Activated T-helper 2 cell treated with anti-CD3 and anti-CD28 coated beads, Interferon-gamma antibody, Interleukin-2, Interleukin-4, amounts not matched to agents 10 μg/mL and 5 μg/mL and 100 μg/mL, durations not matched to agents 14 hours and 24 hours and 36 hours (primary cell): ENCODE results near the gene MKI67. TPM values are rescaled to one million over a fixed set of nuclear protein-coding genes. Genes with fewer than 3 reads are reported as not detected.

Experiments used
- DNase-seq: peaks from one replicate; pipeline ENCODE4 v3.0.0; 2021; ENCODE audit warnings: low spot score
- H3K27ac Mint-ChIP-seq: one replicate; pipeline ENCODE4 v1.8.0; 2021; ENCODE audit warnings: mixed read lengths
- H3K27me3 Mint-ChIP-seq: one replicate; pipeline ENCODE4 v1.8.0; 2021; ENCODE audit warnings: low read depth, mixed read lengths
- H3K36me3 Mint-ChIP-seq: one replicate; pipeline ENCODE4 v1.8.0; 2021; ENCODE audit warnings: low read depth, mixed read lengths
- H3K4me1 Mint-ChIP-seq: one replicate; pipeline ENCODE4 v1.8.0; 2021; ENCODE audit warnings: low read depth, mixed read lengths
- H3K4me3 Mint-ChIP-seq: one replicate; pipeline ENCODE4 v1.8.0; 2021; ENCODE audit warnings: low read depth, mild to moderate bottlenecking, moderate library complexity, mixed read lengths
- H3K9me3 Mint-ChIP-seq: one replicate; pipeline ENCODE4 v1.8.0; 2021; ENCODE audit warnings: mixed read lengths
- intact Hi-C: fragments of 100-400 bp; cut with micrococcal nuclease; formaldehyde crosslinking; loops from one replicate; pipeline ENCODE4 v1.15.1; 2023
- total RNA-seq: library from RNA; stranded (reverse); gene quantifications from 2 replicates; pipeline ENCODE4 v1.2.3, GENCODE V29; 2022

MKI67 gene
- total RNA-seq, 1 donor from 2014 or later = 163 TPM

DNA sequence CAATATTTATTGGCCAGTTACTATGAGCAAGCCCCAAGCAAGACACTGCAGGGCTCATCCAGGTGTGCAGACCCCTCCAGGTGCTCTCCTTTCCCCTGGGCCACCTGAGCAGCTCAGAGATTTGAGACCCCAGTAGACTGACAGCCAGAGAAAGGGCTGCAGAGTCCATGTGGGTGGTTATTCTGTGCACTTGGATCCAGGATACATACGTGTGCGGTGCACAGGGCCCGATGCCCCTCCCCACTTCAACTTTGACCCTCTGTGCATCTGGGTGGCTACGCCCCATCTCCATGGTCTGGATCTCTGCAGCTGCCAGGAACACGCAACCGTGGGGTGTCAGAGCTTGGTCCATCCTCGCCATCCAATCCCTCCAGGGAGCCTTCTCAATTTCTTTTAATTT lies 72.9 kb downstream of the MKI67 start:
- intact Hi-C loops = no loop called here

DNA sequence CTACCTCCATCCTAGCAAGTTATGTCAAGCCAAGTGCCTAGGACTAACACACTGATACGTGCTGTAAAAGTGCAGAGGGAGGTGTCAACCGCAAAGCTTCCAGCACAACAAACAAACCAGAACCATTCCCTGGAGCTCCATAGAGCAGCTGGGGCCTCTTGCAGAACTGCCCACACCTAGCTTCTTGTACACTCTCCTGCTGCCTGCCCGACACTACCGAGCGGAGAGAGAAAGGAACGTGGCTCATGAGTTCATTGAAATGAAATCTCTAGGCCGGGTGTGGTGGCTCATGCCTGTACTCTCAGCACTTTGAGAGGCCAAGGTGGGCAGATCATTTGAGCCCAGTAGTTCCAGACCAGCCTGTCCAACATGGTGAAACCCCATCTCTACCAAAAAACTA lies 73.5 kb downstream of the MKI67 start:
- intact Hi-C loops = no loop called here
- no peak overlapping the region for H3K4me3 Mint-ChIP-seq
- H3K9me3 Mint-ChIP-seq = no peaks in the 10 kb centered on the region
- peaks cover 71% of the 10 kb centered on the region for H3K36me3 Mint-ChIP-seq
- no peak overlapping the region for H3K27ac Mint-ChIP-seq
- no peak for DNase-seq
- no peaks in the 10 kb centered on the region for H3K27me3 Mint-ChIP-seq
- peaks cover 30% of the 10 kb centered on the region for H3K4me1 Mint-ChIP-seq

More for the DNA sequence above, 72.9 kb downstream of the MKI67 start:
- Mint-ChIP-seq H3K27ac (no peak overlapping the region), H3K9me3 (no peaks in the 10 kb centered on the region), H3K4me3 (no peak overlapping the region), H3K27me3 (no peaks in the 10 kb centered on the region), H3K36me3 (peaks cover 74% of the 10 kb centered on the region), H3K4me1 (peaks cover 24% of the 10 kb centered on the region)
- no peak for DNase-seq

DNA sequence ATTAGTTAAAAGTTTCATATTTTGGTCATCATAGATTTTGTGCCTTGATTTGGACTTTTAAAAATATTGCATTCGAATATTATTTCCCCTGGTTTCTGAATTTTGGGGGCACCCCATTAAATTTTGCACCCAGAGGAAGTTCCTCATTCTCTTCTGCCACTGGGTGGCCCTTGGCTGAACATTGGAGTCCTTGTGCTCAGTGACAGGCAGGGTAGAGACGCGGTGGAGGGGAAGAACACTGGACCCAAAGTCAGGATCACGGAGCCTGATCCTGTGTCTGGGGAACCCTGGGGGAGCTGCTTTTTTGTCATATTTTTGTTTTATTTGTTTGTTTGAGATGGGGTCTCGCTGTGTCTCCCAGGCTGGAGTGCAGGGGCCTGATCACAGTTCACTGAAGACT lies 74.7 kb downstream of the MKI67 start:
- no peaks in the 10 kb centered on the region for H3K27me3 Mint-ChIP-seq
- H3K36me3 Mint-ChIP-seq = peaks cover 64% of the 10 kb centered on the region
- H3K4me1 Mint-ChIP-seq = peaks cover 37% of the 10 kb centered on the region
- H3K27ac Mint-ChIP-seq = no peak overlapping the region
- intact Hi-C loops = no loop called here
- H3K9me3 Mint-ChIP-seq = no peaks in the 10 kb centered on the region
- no peak for DNase-seq
- no peak overlapping the region for H3K4me3 Mint-ChIP-seq

- intact Hi-C loops = no loop called here
- H3K36me3 Mint-ChIP-seq = peaks cover 58% of the 10 kb centered on the region
- H3K4me1 Mint-ChIP-seq = peaks cover 41% of the 10 kb centered on the region
- no peak for DNase-seq
- H3K27ac Mint-ChIP-seq = no peak overlapping the region
- no peaks in the 10 kb centered on the region for H3K9me3 Mint-ChIP-seq
- no peaks in the 10 kb centered on the region for H3K27me3 Mint-ChIP-seq
- H3K4me3 Mint-ChIP-seq = no peak overlapping the region
Measured at GRCh38 chr10:128050936-128051335, 75.3 kb downstream of the MKI67 start.

DNA sequence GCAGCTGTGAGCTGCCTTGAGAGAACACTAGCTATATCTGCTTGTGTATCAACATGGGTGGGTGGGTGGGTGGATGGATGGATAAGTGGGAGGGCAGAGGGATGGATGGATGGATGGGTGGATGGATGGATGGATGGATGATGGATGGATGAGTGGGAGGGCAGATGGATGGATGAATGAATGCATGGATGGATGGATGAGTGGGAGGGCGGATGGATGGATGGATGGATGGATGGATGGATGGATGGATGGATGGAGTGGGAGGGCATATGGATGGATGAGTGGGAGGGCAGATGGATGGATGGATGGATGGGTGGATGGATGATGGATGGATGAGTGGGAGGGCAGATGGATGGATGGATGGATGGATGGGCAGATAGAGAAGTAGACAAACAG lies 76.1 kb downstream of the MKI67 start:
- Mint-ChIP-seq H3K9me3 (no peaks in the 10 kb centered on the region), H3K36me3 (peaks cover 50% of the 10 kb centered on the region), H3K4me3 (no peak overlapping the region), H3K4me1 (peaks cover 43% of the 10 kb centered on the region), H3K27me3 (no peaks in the 10 kb centered on the region), H3K27ac (no peak overlapping the region)
- intact Hi-C loops = no loop called here
- DNase-seq = no peak

DNA sequence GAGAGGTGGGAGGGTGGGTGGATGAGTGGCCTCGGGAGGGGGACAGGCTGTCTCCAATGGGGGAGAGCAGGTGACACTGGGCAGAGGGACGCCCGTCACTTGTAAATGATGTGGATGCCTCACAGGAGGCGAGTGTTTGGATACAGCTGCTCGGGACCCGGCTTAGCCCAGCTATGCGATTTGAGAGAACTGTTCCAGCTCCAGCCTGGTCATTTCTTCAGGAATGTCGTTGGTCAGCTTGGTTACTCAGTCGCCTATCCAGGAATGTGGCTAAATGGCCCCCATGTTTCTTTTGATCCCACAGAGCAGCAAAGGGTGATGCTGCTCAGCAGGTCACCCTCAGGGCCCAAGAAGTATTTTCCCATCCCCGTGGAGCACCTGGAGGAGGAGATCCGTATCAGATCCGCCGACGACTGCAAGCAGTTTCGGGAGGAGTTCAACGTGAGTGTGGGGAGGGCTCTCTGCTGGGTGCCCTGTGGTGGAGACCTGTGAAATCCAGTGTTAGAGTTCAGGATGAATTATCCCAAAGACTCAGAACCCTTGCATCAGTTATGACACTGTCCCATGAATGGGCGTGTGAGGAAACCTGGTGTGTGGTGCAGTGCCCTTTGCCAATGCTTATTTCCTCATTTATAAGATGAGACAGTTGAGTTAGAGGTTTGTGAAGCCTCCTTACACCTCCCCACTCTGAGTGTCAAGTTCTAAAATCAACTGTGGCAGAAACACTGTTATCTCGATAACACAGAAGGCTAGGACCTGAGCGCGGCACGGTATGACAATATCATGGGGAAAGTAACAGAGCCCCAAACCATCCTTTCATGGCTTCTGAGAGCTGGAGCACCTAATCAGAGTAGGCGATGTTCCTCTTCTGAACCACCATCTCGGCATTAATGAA lies 76.8 kb downstream of the MKI67 start:
- no peaks in the 10 kb centered on the region for H3K27me3 Mint-ChIP-seq
- H3K27ac Mint-ChIP-seq = no peak overlapping the region
- H3K9me3 Mint-ChIP-seq = no peaks in the 10 kb centered on the region
- H3K4me1 Mint-ChIP-seq = peaks cover 43% of the 10 kb centered on the region
- DNase-seq = no peak
- H3K36me3 Mint-ChIP-seq = peaks cover 45% of the 10 kb centered on the region
- peak overlapping the region; percentile 82 for H3K4me3 Mint-ChIP-seq
- intact Hi-C loops = loop anchor here (5.0 kb wide), 1 partner anchor 78 kb away; the partner anchor contains the start of gene MKI67

- Mint-ChIP-seq H3K27ac (peak overlapping the region; percentile 88), H3K4me3 (peak overlapping the region; percentile 82), H3K9me3 (no peaks in the 10 kb centered on the region), H3K4me1 (peaks cover 43% of the 10 kb centered on the region), H3K36me3 (peaks cover 42% of the 10 kb centered on the region), H3K27me3 (no peaks in the 10 kb centered on the region)
- intact Hi-C loops = loop anchor here (1.0 to 5.0 kb wide), 3 partner anchors 15 to 78 kb away; partner anchors contain the start of gene MKI67
- DNase-seq = no peak
Measured at GRCh38 chr10:128048819-128049210, 77.4 kb downstream of the MKI67 start.

DNA sequence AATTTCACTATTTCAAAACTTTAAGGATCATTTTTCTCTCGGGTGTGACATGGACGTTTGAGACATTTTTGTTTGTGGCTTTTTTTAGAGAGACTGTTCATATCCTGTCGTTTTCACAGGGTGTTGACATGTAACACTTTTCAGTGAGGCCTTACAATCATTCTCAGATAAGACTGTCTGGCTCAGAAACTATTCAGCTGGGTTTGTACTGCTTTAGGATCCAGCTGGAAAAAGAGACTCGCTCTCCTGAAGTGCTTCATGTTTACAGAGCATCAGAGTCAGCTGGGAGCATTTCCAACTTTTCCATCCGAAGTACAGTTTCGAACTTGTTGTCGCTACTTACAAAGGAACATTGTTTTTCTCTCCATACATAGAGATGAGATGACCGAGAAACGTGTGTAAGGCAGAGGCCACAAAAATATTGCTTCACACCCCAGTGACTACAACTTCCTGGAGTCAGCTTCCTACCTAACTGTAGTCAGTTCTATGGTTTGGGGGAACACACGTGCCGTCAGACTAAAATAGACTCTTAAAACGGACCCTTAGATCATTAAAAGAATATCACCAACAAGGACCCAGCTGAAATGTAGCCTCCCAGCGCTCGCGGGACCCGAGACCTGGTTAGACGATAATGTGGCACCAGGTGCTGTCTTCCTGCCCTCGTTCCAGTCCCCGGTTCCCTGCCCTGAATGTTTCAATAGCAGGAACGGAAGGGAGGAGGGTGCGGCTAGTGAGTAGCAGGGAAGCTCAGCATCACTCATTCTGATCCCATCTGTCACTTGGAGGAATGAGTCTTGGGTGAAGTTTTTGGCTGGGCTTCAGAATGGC lies 78.0 kb downstream of the MKI67 start:
- peaks cover 41% of the 10 kb centered on the region for H3K36me3 Mint-ChIP-seq

GRCh38 chr10:128047351-128047750 lies 78.9 kb downstream of the MKI67 start:
- intact Hi-C loops = loop anchor here (2.0 to 5.0 kb wide), 2 partner anchors 57 to 80 kb away; partner anchors contain the start of gene MKI67
- Mint-ChIP-seq H3K9me3 (no peaks in the 10 kb centered on the region), H3K4me3 (peak overlapping the region; percentile 82), H3K4me1 (peaks cover 43% of the 10 kb centered on the region), H3K27me3 (no peaks in the 10 kb centered on the region), H3K36me3 (peaks cover 32% of the 10 kb centered on the region), H3K27ac (peak overlapping the region; percentile 88)
- DNase-seq = peak; percentile 83

More for the DNA sequence above, 78.0 kb downstream of the MKI67 start:
- H3K27me3 Mint-ChIP-seq = no peaks in the 10 kb centered on the region
- intact Hi-C loops = loop anchor here (1.0 to 5.0 kb wide), 4 partner anchors 16 to 79 kb away; partner anchors contain the start of gene MKI67
- no peaks in the 10 kb centered on the region for H3K9me3 Mint-ChIP-seq
- H3K4me3 Mint-ChIP-seq = peak overlapping the region; percentile 82
- peaks cover 43% of the 10 kb centered on the region for H3K4me1 Mint-ChIP-seq
- H3K27ac Mint-ChIP-seq = peak overlapping the region; percentile 88
- no peak for DNase-seq

- DNase-seq = no peak
- no peaks in the 10 kb centered on the region for H3K9me3 Mint-ChIP-seq
- H3K27me3 Mint-ChIP-seq = no peaks in the 10 kb centered on the region
- H3K4me3 Mint-ChIP-seq = peak overlapping the region; percentile 82
- intact Hi-C loops = loop anchor here (2.0 to 5.0 kb wide), 2 partner anchors 56 to 80 kb away; partner anchors contain the start of gene MKI67
- peak overlapping the region; percentile 88 for H3K27ac Mint-ChIP-seq
- H3K4me1 Mint-ChIP-seq = peaks cover 43% of the 10 kb centered on the region
- peaks cover 28% of the 10 kb centered on the region for H3K36me3 Mint-ChIP-seq
Measured at GRCh38 chr10:128046953-128047290, 79.3 kb downstream of the MKI67 start.
